Measurements from ENCODE around the gene PHF20.
"Not testable (repeated sequence)": the region's sequence is repeated elsewhere in the genome, so short reads cannot be mapped to it uniquely, and the experiment has no call there.

The PHF20 gene

DNA sequence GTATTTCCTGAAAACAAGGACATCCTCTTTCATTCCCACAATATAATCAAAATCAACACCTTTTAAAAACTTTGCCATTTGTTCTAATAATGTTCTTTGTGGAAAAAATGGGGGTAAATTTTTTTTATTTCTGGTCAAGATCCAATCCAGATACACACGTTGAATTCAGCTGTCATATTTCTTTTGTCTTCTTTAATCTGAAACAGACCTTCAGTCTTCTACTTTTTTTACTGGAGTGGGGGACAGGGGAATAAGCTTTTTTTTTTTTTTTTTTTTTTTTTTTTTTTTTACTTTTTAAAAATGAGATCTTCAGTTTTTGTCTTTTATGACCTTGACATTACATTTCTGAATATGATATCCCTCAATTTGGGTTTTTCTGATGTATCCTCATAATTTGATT is 113.4 kb downstream of the PHF20 start:
- no peak for DNase-seq (ENCODE audit: low read depth)

DNA sequence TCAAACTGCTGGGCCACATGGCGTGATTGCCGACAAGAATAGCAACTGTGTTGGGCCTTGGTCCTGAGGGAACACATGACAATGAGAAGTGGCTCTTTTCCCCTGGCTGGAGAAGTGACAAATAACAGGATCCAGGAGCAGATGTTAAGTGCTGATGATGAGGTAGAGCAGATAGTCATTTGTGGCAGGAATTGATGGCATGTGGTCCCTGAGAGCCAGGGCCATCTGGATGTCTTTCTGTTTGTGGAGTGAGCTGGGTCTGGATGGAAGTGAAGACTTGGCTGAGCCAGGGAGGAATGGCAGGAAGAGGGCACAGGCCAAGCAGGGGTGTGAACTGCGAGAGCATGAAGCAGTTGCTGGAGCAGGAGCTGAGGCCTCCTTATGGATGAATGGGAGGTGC is 114.7 kb downstream of the PHF20 start:
- DNase-seq (ENCODE audit: low read depth), result no peak

DNA sequence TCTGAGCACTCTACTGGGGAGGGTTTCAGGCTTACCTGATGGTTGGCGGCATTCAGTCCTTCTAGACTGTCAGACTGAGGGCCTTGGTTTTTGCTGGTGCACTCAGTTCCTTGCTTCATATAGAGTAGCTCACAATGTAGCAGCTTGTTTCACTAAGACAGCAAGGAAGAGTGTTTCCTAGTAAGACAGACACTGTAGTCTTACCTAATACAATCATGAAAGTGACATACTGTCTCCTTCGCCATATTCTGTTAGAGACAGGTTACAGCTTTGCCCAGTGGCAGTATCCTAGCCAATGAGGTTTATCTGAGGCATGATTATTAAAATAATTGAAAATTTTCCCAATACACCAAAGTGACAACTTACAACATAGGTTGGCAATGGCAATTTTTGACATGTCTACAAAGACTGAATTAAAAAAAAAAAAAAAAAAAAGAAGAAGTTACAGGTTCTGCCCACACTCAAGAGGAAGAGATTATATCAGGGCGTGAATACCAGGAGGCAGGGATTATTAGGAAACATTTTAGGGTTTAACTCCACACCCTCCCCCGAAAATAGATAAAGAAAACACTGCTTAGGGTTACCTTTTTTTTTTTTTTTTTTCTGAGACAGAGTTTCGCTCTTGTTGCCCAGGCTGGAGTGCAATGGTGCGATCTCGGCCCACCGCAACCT is 115.7 kb downstream of the PHF20 start:
- DNase-seq (ENCODE audit: low read depth), result no peak

DNA sequence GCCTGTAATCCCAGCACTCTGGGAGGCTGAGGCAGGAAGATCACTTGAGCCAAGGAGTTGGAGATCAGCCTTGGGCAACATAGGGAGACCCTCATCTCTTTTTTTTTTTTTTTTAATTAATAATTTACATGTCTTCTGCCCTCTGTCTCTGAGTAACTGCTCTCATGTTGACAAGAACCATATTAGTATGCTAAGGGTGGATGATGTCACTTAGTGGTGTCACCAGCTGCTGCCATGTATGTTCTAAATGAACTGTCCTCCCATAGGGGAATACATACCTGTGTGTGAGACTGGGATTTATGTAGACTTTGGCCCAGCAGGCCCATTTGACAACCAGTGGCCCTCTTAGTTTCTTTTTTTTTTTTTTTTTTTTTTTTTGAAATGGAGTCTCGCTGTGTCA is 116.8 kb downstream of the PHF20 start:
- no peak for DNase-seq (ENCODE audit: low read depth)

DNA sequence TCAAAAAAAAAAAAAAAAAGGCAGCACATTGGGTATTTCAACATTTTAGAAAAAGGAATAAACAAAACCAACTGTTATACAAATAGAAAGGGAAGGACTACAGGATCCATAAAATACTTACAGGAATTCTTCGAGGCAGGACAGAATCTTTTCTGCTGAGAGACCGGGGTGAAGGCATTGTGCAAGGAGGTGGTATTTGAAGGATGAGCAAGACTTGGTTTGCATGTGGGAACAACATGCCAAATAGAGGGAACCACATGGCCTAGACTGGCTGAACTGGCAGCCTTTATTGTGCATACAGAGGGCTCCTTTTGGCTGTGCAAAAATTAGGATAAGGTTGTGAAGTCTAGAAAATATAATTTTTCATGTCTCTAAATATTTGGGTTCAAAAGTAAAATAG is 119.6 kb downstream of the PHF20 start:
- no peak for DNase-seq (ENCODE audit: low read depth)

DNA sequence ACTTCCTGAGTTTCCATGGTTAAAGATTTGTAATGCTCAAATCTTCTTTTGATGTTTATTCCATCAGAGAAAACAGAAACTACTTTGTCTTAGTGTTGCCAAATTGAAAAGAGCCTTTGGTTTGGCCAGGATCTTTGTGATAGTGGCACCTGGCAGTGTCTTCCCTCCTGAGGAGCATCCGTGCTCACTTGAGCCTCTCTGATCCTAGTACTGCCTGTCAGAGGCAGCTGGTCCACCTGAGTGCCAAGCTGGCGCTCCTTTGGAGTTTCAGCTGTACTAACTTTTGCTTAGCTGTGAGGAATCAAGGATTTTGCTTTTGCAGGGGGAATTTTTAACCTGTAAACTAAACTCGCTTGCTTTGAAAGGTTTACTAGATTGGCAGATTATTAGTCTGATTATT is 121.1 kb downstream of the PHF20 start:
- no peak for DNase-seq (ENCODE audit: low read depth)

DNA sequence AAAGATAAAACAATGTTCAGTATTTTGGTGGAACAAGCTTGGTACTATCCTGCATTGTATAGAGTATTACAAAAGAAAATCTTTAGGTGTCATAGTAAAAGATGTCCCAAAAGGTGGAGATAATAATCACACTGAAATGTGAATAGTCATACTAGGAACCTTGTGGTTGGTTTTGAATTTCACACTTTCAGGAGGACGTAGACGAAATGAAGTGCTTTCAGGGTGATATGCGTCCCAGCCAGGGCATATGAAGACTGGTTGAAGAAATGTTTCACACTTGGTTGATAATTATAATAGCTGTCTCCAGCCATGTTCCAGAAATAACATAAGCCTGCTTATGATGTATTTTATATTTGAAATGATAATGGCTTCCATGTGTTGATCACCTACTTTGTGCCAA is 122.1 kb downstream of the PHF20 start:
- no peak for DNase-seq (ENCODE audit: low read depth)

DNA sequence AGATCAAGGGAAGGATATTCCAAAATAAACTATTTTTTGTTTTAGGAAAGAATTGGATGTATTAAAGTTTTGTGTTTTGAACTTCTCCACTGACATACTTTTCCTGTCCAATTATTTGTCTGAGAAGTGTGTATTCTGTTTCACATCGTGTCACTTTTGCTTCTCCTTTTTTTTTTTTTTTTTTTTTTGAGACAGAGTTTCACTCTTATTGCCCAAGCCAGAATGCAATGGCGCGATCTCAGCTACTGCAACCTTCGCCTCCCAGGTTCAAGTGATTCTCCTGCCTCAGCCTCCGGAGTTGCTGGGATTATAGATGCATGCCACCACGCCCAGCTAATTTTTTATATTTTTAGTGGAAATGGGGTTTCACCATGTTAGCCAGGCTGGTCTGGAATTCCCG is 123.7 kb downstream of the PHF20 start:
- DNase-seq (ENCODE audit: low read depth), result not testable (repeated sequence)

DNA sequence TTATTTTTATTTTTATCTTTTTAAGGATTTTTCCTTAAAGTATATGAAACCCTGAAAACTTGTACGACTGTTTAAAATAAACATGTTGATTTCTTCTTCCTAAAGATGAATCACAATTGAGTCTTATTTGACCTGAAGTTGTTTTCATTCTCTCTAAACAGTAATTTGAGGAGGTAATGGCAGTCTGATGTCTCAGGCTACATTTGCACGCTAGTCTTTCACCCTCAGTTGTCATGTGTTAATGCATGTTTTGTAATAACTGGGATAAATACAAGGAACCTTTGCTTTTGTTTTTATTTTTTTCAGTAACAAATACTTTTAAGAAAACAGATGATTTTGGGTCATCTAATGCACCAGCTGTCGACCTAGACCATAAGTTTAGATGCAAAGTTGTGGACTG is 127.2 kb downstream of the PHF20 start:
- DNase-seq (ENCODE audit: low read depth), result no peak

DNA sequence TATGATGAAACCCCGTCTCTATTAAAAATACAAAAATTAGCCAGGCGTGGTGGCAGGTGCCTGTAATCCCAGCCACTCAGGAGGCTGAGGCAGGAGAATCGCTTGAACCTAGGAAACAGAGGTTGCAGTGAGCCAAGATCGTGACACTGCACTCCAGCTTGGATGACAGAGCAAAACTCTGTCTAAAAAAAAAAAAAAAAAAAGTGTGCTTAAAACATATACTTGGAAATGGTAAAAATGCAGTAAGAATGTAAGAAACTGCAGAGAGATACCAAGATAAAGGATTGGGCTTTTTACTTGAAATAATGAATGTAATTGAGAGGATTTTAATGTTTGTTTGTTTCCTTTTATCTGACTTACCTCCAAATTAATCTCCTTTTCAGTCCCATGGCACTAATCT is 129.4 kb downstream of the PHF20 start:
- not testable (repeated sequence) for DNase-seq (ENCODE audit: low read depth)

DNA sequence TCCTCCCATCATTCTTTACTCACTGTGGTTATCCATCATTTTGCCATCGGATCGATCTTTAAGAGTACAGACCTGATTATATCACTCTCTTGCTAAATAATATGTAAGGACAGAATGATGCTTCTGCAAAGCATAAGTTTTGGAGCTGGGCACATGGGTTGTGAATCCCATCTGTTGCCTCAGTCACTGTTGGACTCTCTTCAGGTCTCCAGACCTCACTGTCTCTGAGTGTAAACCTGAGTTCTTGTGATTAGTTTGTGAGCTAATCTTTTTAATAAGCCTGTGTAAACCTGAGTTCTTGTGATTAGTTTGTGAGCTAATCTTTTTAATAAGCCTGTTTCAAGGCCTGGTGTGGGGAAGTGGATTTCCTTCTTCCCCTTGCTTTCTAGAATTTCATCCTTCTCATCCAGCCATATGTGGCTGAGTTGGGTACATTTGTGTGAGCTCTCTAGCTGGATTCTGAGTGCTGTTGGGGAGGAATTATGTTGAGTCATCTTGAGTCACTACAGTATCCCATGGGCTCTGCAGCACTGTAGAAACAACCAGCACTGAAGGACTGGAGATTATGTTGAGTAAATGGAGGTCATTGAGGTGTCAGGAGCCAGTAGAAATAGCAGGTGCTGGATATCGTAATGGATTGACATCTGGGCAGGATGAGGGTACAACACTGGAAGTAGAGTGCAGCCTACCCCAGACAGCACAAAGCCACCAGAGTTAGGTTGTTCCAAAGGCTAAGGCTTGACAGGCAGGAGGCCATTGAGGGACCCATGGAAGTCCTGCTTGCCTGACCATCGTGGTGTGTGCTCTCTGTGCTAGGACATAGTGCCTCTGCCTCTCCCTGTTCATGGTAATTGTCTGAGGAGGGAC is 130.1 kb downstream of the PHF20 start:
- DNase-seq (ENCODE audit: low read depth), result no peak

DNA sequence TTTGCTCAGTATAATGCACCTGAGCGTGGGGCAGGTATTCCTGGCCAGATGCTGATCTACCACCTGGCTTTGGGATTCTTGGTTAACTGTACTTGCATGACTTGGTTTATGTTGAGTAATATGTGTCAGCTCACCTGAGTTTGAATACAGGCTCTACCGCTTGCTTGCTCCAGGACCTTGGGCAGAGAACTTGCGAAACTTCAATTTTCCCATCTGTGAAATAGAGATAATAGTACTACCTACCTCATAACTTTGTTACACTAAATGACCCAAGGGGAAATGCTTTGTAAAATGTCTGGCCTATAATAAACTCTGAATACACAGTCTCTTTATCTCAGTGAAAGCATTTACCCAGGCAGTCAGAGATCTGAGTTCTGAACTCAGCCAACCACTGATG is 130.7 kb downstream of the PHF20 start:
- DNase-seq (ENCODE audit: low read depth), result no peak

DNA sequence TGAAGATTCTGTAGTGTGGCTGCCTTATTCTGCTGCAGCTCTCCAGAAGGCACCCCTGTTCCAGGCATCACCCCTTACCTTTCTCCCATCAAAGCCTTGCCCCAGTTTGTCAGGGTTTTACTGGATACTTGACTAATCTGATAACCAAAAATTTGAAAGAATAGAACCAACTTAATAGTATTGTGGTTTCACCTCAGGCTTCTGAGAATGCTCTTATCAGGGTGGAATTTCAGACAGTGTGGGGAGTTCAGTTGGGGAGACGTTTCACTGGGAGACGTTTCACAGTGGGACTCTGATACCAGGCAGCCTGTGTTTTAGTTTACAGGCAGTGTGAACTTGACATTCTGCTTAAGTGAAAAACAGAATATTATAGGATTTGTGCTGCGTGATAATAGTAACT is 132.0 kb downstream of the PHF20 start:
- DNase-seq (ENCODE audit: low read depth), result no peak

DNA sequence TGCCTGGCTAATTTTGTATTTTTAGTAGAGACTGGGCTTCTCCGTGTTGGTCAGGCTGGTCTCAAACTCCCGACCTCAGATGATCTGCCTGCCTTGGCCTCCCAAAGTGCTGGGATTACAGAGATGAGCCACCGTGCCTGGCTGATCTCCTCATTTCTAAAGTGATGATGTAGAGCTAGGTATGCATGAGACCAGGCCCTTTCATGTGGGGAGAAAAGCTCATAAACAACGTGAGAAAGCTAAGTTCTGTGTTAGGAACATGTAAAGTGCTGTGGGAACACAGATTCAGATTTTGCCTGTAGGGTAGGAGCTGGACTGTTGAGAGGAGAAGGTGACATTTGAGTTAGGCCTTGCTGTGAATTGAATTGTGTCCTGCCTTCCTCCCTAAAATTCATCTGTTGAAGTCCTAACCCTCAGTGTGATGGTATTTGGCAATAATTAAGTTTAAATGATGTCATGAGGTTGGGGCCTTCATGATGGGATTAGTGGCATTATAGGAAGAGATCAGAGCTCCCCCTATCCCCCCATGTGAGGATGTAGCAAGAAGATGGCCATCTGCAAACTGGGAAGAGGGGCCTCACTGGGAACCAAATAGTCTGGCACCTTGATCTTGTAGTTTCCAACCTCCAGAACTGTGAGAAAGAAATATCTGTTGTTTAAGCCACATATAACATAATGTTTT is 133.3 kb downstream of the PHF20 start:
- no peak for DNase-seq (ENCODE audit: low read depth)

DNA sequence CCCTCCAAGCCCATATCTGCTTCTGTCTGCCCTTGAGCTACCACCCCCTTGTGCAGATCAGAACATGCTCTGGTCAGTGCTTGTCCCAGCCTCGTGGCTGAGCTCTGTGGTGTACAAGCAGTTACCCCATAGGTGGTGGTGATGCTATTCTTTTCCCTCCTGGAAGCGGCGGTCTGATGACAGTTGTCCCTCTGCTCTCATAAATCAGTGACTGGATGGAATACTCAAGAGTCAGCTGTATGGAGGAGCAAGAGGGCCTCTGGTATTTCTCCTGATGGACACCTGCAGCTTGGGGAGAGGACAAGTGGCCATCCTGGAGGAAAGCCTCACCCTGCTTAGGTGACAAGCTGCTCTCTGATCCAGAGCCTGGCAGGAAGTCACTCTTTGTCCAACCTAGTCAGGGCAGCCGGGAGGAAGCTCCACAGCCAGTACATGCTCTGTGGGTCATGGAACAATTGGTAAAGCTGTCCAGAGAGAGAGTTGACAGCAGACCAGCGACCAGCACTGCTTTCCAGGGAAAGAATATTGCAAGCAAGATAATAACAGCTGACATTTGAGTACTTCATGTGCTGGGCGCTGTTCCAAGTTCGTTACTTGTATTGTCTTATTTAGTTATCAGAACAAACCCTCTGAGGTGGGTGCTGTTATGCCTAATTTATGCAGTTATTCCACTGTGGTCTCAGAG is 135.3 kb downstream of the PHF20 start:
- DNase-seq (ENCODE audit: low read depth), result no peak

DNA sequence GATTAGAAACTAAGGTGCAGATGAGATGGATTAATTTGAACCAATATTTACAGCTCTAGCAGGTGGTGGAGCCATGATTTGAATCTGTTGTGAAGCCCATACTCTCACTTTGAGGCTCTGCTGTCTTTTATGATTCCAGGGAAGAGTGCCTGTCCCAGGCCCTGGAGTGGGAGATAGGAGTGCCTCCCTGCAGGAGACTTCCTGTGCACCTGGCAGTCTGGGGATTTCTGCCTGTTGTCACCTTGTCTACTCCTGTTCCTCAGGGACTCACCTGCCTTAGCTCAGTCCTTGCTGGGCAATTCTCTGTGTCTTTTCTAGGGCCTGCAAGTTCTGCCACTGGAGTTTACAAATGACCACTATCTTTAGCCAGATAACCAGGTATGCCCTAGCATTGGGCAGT is 136.2 kb downstream of the PHF20 start:
- DNase-seq (ENCODE audit: low read depth), result no peak

DNA sequence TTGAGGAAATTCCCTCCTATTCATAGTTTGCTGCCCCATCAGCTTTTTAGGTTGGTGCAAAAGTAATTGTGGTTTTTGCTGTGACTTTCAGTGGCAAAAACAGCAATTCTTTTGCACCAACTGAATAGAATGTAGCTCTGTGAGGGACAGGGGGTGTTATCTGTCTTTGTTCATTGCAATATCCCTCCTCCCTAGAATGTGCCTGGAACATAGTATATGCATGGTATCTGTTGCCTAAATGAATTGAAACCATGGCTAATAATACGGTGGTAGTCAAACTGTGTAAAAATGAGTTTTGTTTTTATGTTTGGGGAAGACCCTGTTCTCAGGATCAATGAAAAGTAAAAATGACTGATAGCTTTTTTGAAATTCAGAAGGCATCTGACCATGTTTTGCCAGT is 137.4 kb downstream of the PHF20 start:
- no peak for DNase-seq (ENCODE audit: low read depth)

DNA sequence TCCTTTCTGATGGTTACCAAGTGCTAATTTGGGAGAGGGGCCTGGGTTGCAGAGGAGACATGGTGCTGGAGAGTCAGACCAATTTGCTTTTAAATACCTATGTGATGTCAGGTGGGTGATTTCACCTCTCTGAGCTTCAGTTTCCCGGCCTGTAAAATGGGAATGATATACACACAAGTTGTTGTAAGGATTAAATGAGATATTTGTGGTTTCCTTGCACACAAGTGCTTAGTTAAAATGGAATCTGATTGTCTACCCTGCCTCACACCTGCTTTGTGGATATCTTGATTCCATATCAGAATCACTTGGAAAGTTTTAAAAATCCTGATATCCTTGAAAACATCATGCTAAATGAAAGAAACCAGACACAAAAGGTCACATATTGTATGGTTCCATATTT is 138.0 kb downstream of the PHF20 start:
- no peak for DNase-seq (ENCODE audit: low read depth)

DNA sequence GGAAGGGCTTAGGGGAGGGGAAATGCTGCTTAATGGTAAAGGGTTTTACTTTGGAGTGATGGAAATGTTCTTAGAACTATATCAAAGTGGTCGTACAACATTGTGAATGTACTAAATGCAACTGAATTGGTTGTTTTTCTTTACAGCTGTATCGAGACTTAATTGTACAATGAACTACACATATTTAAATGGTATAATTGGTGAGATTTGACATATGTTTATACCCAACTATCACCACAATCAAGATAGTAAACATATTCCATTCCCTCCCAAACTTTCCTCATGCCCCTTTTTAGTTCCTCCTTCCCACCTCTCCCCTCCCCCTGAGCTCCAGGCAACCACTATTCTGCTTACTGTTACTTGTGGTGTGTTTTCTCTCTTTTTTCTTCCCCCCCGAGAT is 138.4 kb downstream of the PHF20 start:
- no peak for DNase-seq (ENCODE audit: low read depth)

DNA sequence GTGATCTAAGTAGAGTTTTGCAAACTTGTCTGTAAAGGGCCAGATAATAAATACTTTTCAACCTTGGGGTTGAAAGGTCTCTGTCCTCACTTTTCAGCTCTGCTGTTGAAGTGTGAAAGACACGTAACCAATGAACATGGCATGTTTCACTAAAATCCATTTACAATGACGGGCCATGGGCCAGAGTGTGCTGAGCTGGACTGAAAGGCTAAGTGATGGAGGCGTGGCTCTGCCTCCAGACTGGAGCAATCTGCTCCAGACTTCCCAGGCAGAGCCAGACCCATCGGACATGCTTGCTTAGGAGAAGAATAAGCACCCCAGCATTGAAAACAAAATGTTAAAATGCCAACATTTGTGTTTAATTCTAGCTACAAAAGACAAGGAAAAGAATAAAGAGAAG is 141.1 kb downstream of the PHF20 start:
- DNase-seq (ENCODE audit: low read depth), result no peak

DNA sequence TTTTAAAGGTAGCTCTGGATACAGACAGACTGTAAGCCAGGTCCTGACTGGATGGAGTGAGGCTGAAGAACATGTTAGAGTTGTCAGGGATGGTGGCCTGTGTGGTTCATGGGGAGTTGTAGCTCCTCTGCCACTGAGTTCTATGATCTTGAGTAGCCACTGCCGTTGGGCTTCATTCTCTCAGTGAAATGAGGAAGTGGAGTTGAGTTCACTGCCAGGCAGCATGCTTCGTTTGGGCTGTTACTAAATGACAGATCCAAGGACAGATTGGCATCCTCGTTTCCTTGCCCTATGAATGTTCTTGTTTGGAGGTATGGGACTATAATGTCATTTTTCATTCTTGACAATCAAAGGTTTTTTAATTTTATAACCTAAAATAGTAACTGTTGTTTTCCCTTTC is 145.3 kb downstream of the PHF20 start:
- no peak for DNase-seq (ENCODE audit: low read depth)

DNA sequence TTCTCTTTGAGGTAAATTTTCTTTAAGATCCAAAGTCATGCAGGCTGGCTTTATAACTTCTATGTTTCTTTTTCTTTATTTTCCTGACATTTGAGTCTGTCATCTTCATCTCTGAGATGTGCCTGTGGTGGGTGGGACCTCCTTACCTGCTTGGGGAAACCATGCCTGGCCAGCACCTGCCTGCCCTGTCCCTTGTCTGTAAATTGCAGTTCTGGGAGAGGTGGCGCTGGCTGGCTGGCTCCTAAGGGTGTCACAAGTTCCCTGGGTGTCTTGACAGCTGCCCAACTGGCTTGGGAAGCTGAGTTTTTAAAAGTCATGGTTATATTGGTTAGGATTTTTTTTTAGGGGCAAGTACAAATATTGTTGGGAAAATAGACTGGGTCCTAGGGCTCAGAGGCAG is 146.2 kb downstream of the PHF20 start:
- DNase-seq (ENCODE audit: low read depth), result no peak

DNA sequence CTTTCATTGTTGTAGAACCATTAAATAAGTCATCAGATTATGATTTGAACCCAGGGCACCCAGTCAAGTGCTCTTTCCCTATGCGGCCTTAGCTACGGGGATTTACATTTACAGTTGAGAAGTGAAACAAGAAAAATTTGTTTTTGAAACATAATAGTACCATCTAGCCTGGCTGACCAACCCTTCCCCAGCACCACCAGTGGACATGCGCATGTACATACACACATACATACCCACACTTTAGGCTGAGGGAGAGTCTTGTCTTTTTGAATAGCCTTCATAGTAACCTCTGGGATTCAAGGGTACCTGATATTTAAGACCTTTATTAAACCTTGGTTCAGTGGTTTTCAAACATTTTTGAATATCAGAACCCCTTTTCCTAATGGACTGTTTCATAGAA is 148.7 kb downstream of the PHF20 start:
- no peak for DNase-seq (ENCODE audit: low read depth)

All from T-helper 22 cell (primary cell).